Erythroblast (primary cell): ENCODE data around the gene POU6F2.

Source experiments
- GATA1 ChIP-seq: IDR thresholded peaks from 2 replicates; pipeline ENCODE4 v1.6.1; 2011; ENCODE audit warnings: low read depth, mild to moderate bottlenecking, control low read depth, low read length, moderate library complexity
- POLR2A ChIP-seq: IDR thresholded peaks from 2 replicates; pipeline ENCODE4 v1.6.1; 2011; ENCODE audit warnings: mild to moderate bottlenecking, low read length

DNA sequence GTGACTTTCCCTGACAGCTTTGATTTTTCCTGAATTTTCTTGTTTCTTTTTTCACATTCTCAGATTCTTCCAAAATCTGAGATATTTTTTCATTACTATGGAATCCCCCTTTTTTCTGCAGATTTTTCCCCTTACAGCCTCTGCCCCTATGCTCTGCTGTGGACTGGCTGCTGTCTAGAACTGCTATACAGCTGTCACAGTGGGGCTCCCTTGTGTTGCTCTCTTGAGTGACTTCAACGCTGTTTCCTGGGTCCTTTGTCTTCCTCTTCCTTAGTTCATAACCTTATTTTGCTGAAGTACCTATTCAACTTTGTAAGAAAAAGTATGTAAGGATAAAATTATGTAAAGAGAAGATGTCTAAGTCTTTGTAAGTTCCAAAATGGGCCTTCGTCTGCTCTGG lies 354.4 kb downstream of the POU6F2 start:
- TF ChIP-seq POLR2A, result no peak
- TF ChIP-seq GATA1, result no peak
